Islet of Langerhans (tissue), 1 donor: ENCODE results near the gene H19.

Experiments
- FAIRE-seq: peaks from one replicate; lab custom pipeline; 2011; peaks lifted over from hg19 to GRCh38; lab: Jason Lieb, UNC

H19 gene

GRCh38 chr11:1997755-1998154 lies at the start of gene H19:
Gene H19, minus strand, starts transcription at chr11:1997842.
- no peak for FAIRE-seq

DNA sequence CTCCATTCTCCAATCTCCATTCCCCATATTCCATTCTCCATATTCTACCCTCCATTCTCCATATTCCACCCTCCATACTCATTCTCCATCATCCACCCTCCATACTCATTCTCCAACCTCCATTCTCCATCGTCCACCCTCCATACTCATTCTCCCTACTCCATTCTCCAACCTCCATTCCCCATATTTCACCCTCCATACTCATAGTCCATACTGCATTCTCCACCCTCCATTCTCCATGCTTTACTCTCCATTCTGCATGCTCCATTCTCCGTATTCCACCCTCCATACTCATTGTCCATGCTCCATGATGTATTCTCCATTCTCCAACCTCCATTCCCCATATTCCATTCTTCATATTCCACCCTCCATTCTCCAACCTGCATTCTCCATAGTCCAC lies 44.3 kb upstream of the H19 start:
- no peak for FAIRE-seq

GRCh38 chr11:2041153-2041552 lies 43.5 kb upstream of the H19 start:
- FAIRE-seq = no peak

DNA sequence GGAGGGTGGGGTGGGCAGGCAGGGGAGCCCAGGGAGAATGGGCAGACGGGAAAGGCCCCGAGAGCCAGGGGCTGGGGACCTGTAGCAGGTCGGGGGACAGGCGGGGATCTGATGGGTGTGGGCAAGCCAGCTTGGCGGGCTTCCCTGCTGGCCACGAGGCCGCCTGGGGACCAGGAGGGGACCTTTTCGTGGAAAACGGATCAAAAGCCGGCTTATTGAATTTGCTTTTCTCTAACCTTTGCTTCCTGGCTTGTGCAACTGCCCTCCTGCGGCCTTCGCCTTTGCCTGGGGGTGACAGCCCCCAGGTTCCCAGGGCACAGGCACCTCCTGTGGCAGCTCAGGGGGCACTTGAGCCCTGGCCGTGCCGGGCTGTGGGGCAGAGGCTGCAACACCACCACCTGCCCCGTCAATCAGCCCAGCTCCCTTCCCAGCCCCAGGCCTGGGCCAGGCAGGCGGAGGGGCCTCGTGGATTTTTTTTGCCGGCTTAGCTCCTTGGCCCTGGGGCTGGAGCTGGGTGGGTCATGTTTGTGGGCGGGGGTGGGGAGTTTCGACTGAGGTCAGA lies 41.6 kb upstream of the H19 start:
- no peak for FAIRE-seq

DNA sequence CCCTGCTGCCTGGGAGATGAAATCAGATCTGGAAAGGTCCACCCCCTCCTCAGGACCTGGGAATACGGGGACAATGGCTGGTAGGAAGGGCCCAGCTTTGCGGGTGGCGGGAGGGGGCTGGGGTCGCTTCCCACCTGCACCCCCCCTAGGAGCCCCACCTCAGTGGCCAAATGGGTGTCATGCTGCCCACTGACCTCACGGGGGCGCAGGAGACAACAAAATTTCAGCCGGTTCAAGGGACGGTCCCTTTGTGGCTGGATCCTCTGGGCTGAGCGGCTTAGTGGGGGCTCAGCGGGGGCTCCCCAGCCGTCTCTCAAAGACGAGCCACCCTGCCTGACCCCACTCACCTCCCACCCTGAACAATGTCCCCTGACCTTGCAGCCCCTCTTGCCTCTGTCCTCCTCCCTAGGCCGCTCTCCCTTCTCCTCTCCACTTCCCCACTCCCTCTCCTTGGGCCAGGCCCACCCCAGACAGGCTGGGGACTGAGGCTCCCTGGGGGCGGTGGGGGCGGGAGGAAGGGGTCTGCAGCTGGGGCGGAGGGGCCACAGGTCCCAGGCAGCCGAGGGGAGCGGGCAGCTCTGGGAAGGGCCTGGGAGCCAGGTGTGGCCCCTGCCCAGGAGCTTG lies 39.3 kb upstream of the H19 start:
- FAIRE-seq = no peak

GRCh38 chr11:2035382-2035781 lies 37.7 kb upstream of the H19 start:
- no peak for FAIRE-seq

GRCh38 chr11:2031058-2031457 lies 33.4 kb upstream of the H19 start:
- FAIRE-seq = no peak

- FAIRE-seq = no peak
These were observed 30.1 kb upstream of the H19 start for GRCh38 chr11:2027708-2028107.

DNA sequence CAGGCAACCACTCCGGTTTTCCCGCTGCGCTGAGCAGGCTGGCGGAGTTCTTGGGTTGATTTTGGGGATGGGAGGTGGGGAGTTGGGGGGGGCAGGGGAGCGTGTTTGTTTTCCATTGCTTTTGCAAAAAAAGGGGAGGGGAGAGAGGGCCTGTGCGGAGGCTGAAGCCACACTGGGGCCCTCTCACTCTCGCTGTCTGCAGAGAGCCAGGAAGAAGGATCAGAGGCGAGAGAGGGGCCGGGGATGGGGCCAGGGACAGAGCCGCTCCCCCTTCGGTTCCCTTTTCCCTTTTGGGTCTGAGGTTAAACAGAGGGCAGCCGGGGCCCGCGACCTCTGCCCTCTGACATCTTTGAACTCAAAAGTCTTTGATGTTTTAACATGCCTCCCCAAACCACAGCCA lies 17.4 kb upstream of the H19 start:
- no peak for FAIRE-seq

DNA sequence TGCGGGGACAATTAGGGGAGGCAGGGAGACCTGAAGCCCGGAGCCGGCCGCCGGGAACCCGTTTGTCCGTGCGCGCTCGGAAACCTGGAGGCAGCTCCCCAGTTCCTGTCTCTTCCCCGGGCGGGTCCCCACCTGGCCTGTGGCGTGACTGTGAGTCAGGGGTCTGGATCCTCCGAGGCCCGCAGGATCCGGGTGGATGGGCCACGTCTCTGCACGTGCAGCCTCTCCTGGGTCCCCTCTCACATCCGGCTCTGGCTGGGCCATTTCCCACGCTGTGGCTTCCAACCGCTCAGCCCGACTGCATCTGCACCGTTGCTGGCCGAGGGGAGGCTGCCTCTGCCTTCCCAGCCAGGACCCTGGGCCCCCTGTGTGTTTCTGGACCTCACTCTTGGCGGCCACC lies 14.8 kb upstream of the H19 start:
- FAIRE-seq = no peak

DNA sequence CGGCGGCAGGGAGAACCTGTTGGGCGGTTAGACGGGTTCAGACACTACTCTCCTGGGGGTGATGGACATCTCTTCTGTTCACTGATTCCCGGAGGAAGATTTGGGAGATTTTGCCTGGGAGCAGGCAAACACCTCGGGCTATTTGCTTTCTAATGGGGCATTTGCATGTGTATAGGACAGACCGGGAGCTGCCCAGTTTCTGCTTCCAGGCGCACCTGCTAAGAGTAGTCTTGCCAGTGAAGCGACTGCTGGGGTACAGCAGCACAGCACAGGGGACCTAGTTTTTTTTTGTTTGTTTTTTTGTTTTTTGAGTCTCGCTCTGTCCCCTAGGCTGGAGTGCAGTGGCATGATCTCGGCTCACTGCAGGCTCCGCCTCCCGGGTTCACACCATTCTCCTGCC lies 6.8 kb upstream of the H19 start:
- FAIRE-seq = no peak

- FAIRE-seq = no peak
These were observed 5.2 kb upstream of the H19 start for GRCh38 chr11:2002807-2003206.

GRCh38 chr11:2002042-2002776 lies 4.6 kb upstream of the H19 start:
- no peak for FAIRE-seq

DNA sequence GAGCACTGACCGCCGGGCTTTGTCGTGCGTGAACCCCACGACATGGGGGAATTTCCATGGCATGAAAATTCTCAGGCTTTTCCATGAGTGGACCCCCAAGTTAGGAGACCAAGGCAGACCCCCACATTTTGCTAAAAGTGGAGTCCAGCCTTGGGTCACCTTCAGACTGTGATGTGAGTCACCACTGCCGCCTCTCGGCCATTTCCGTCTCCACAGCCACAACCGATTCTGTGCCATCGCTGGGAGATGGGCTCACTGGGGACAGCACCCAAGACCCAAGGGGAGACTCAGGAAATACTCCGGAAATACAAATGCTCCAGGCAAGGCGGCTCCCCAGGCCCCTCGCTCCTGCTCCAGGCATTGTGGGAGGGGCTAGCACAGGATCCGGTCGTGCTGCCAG lies 1.2 kb upstream of the H19 start:
- no peak for FAIRE-seq

GRCh38 chr11:1998290-1998689 lies 648 bp upstream of the H19 start:
- no peak for FAIRE-seq

GRCh38 chr11:1994121-1994520 lies 3.5 kb downstream of the H19 start:
- FAIRE-seq = no peak

- no peak for FAIRE-seq
These were observed 5.5 kb downstream of the H19 start for GRCh38 chr11:1992111-1992510.

GRCh38 chr11:1990872-1991578 lies 6.6 kb downstream of the H19 start:
- FAIRE-seq = no peak

GRCh38 chr11:1989953-1990352 lies 7.7 kb downstream of the H19 start:
- FAIRE-seq = no peak

DNA sequence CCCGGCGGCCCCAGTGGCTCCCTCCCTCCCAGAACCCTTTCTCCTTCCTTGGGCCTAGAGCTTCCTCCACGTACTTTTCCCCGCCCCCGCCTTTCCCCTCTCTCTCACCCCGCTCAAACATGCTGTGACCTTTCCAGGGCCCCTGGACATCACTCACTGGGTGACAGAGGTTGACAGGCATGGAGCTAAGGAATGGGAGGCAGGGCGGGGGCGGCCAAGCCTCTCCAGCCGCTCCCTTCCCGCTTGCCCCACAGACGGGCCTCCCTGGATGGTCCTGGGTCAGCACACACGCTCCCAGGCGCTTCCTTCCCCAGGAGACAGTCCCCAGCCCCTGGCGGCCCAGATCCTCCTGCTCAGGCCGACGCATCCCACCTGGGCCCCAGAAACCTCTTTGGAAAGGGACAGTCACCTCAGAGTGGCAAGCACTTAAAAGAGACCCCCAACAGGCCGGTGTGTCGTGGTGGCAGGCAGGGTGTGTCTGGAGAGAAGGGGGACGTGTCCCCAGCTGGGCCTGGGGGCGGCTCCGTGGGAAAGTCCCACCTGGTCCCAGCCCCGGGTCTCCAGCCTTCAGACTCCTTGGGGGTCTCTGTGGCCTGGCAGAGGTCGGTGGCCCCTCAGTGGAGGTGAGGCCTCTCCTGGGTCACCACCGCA lies 8.8 kb downstream of the H19 start:
- FAIRE-seq = no peak

GRCh38 chr11:1988174-1988573 lies 9.5 kb downstream of the H19 start:
- FAIRE-seq = no peak

DNA sequence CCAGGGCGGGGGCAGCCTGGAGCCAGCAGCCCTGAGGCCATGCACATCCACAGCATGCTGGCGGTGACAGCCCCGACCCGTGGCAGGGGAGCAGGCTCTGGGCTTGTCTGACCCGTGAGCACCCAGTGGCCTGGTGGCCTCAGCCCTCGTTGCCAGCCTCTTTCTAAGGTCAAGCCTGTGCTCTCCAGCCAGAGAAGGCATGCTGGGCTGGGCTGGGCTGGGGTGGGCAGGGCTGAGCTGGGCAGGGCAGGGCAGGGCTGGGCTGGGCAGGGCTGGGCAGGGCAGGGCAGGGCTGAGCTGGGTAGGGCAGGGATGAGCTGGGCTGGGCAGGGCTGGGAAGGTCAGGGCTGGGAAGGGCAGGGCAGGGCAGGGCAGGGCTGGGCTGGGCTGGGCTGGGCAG lies 10.6 kb downstream of the H19 start:
- FAIRE-seq = no peak

GRCh38 chr11:1983601-1983961 lies 14.1 kb downstream of the H19 start:
- FAIRE-seq = no peak
